BJ (cell line): ENCODE results near the gene GJB3. TPM values are rescaled to one million over a fixed set of nuclear protein-coding genes. Genes with fewer than 3 reads are reported as not detected.

ENCODE experiments used
- CTCF ChIA-PET: fragments of 350-600 bp; formaldehyde crosslinking; extraction: SDS; loops from one replicate; lab custom pipeline; 2021; ENCODE audit warnings: antibody characterized with exemption, inconsistent platforms; lab: Yijun Ruan, JAX
- POLR2A ChIA-PET: fragments of 300-600 bp; sonication (Branson Sonifier 250); formaldehyde crosslinking; extraction: SDS; loops from one replicate; lab custom pipeline; 2021; ENCODE audit warnings: antibody characterized with exemption; lab: Charles Lee
- DNase-seq: peaks from one replicate; pipeline ENCODE4 v3.0.0-alpha.2; 2011; ENCODE audit warnings: low read depth
- H3K27me3 ChIP-seq: 2 replicates; pipeline ENCODE4 v1.6.0; 2011; ENCODE audit warnings: low read length; ENCODE audit not compliant: control insufficient read depth, insufficient read depth
- H3K36me3 ChIP-seq: 2 replicates; pipeline ENCODE4 v1.5.1; 2011; ENCODE audit warnings: low read length; ENCODE audit not compliant: control insufficient read depth, insufficient read depth
- H3K4me3 ChIP-seq: 2 replicates; pipeline ENCODE4 v1.5.1; 2011; ENCODE audit warnings: low read depth, mild to moderate bottlenecking, control low read depth, low read length
- polyA plus RNA-seq: library from polyadenylated mRNA; depleted of rRNA; stranded (reverse); fragments of >200 nt; gene quantifications from 2 replicates; pipeline ENCODE4 v1.2.3, GENCODE V29; 2011
- TF ChIP-seq, protein P1 (sequence below): IDR thresholded peaks from 2 replicates; pipeline ENCODE4 v1.5.1; 2011; ENCODE audit warnings: low read depth, mild to moderate bottlenecking, control low read depth, inconsistent platforms, low read length, moderate library complexity; ENCODE audit not compliant: insufficient read depth

The GJB3 gene
- polyA plus RNA-seq, 1 experiment: not detected

DNA sequence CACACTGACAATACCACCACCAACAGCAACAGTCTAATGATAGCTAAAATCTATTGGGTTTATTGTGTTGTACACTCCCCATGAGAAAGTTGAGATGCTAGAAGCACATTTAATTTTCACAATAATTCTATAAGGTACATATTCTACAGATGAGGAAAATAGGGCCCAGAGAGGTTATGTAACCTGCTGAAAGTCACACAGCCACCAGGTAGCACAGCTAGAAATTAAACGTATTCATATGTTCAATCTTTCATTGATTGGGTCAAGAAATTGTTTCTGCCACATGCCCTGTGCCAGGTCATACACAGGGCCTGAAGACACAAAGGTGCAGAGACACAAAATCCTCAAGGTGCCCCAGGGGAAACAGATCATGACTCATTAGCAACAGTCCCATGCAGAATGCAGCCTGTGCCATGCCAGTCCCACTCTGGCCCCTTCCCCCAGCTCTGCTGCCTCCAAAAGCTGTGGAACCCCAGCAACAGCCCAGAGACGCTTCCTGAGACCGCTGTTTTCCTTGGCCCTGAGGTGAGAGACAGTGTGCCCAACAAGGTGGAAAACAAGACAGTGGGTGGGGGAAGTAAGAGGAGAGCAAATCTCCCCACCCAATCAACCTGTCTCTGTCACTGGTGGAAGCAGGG, 43.9 kb downstream of the GJB3 start:
- DNase-seq: no peak
- CTCF ChIA-PET: interaction anchor here (0.8 to 1.9 kb wide), 3 partner anchors 10 to 28 kb away, joined by 3 to 4 read pairs (median 4); no protein-coding TSS in a partner anchor
- Histone ChIP-seq H3K36me3 (no peaks in the 10 kb centered on the region), H3K27me3 (no peaks in the 10 kb centered on the region), H3K4me3 (no peak overlapping the region)
- TF ChIP-seq, protein P1, sequence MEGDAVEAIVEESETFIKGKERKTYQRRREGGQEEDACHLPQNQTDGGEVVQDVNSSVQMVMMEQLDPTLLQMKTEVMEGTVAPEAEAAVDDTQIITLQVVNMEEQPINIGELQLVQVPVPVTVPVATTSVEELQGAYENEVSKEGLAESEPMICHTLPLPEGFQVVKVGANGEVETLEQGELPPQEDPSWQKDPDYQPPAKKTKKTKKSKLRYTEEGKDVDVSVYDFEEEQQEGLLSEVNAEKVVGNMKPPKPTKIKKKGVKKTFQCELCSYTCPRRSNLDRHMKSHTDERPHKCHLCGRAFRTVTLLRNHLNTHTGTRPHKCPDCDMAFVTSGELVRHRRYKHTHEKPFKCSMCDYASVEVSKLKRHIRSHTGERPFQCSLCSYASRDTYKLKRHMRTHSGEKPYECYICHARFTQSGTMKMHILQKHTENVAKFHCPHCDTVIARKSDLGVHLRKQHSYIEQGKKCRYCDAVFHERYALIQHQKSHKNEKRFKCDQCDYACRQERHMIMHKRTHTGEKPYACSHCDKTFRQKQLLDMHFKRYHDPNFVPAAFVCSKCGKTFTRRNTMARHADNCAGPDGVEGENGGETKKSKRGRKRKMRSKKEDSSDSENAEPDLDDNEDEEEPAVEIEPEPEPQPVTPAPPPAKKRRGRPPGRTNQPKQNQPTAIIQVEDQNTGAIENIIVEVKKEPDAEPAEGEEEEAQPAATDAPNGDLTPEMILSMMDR: no peak
- POLR2A ChIA-PET: no interaction called here

DNA sequence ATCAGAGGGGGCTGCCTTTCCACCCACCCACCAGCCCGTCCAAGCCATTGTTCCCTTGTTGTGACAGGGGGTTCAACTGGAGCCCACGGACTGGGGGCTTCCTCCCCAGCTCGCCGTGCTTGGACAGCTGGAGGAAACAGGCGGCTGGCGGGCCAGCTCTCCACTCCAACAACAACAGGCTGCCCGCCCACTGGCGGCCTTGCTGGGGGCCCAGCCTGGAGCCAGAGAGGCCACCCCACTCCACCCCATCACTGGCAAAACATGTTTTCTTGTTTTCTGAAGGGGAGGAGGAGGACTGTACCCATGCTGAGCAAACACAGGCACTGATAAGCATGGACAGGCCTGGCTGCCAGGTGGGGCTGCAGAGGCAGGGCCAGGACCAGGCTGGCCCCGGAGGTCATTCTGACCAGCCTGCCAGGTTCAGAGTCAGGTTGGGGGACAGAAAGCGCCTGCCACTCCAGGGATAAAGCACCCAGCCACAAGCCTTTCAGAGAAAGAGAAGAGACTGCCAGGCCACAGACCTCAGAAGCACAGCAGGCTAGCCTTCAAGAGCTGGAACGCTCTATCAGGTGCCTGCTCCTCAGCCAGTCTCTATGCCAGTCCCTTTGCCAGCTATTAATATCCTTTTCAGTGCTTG, 44.6 kb downstream of the GJB3 start:
- Histone ChIP-seq H3K36me3 (no peaks in the 10 kb centered on the region), H3K4me3 (no peak overlapping the region), H3K27me3 (no peaks in the 10 kb centered on the region)
- ChIA-PET CTCF (interaction anchor here (0.9 to 1.9 kb wide), 2 partner anchors 9 to 28 kb away, joined by 3 to 4 read pairs; no protein-coding TSS in a partner anchor), POLR2A (no interaction called here)
- TF ChIP-seq, protein P1: no peak
- DNase-seq: no peak

DNA sequence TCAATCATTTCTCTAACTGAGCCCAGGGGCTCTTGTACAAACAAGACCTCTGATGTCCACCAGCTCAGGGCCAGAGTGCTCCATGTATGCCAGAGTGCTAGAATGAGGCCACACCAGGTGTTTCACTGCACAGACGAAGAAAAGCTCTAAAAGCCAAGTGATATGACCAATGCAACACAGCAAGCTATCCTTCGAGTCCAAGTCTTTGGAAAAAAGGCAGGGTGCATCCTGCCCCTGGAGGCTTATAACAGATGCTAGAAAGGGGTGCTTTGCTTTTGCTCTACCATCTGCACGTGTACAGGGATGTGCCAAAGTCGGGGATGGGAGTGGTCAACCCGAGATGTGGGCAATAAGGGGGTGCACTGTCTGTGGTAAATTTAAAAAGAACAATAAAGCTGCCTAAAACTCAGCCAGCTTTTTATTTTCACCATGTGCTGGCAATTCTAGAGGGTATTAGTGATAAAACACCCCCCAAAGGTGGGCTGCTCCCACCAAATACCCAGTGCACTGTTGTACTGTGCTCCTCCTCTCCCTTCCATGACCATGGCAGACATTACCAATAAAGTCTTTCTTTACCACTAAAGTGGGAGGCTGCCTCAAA, 46.4 kb downstream of the GJB3 start:
- no peak overlapping the region for H3K4me3 ChIP-seq
- no peaks in the 10 kb centered on the region for H3K27me3 ChIP-seq
- H3K36me3 ChIP-seq: no peaks in the 10 kb centered on the region
- ChIA-PET CTCF (interaction anchor here (1.2 kb wide), 1 partner anchor 32 kb away, joined by 4 read pairs; the partner anchor contains the start of gene SMIM12), POLR2A (no interaction called here)
- no peak for DNase-seq
- TF ChIP-seq, protein P1: no peak

DNA sequence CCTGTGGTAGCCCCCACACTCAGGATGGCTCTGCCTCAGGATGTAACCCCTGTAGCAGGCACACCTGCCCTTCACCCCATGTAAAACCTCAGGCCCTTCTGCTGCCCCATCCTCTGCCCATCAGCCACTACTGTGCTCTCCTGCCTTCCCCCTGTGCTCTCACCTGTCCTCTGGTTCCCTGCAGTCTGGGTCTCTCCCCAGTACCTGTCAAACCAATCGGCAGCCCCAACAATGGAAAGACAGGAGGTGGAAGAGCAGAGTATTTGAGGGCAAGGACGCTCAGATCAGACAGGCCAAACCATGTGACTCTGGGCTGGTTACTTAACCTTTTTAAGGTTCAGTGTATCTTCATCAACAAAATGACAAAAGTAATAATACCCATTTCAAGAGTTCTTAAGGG, 47.6 kb downstream of the GJB3 start:
- Histone ChIP-seq H3K36me3 (no peaks in the 10 kb centered on the region), H3K4me3 (no peak overlapping the region), H3K27me3 (no peaks in the 10 kb centered on the region)
- no peak for DNase-seq
- ChIA-PET POLR2A (no interaction called here), CTCF (no interaction called here)
- TF ChIP-seq, protein P1: no peak

DNA sequence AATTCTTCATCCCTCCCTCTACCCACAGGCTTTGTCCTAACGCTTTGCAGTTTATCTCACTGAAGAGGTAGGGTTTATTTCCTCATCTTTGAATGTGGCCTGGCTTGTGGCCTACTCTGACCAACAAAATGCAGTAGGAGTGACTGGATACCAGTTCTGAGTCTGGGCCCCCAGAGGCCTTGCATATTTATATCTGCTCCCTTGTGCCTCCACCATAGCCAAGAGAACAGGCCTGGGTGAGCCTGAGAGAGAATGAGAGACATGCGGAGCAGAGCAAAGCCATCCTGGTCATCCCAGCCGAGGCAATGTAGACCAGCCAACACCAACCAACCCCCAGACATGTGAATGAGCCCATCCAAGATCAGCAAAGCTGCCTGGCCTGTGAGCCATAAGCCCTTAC, 48.2 kb downstream of the GJB3 start:
- no peaks in the 10 kb centered on the region for H3K36me3 ChIP-seq
- ChIA-PET POLR2A (no interaction called here), CTCF (no interaction called here)
- H3K4me3 ChIP-seq: no peak overlapping the region
- H3K27me3 ChIP-seq: no peaks in the 10 kb centered on the region
- TF ChIP-seq, protein P1: no peak
- no peak for DNase-seq
